C4-2B (cell line): Measurements from ENCODE around the gene STH.

Experiments
- ZFX ChIP-seq: fragments of 450-650 bp; IDR thresholded peaks from 2 replicates; pipeline ENCODE4 v1.6.1; 2017
- TF ChIP-seq, protein P1 (sequence below): fragments of 450-650 bp; conservative IDR thresholded peaks from 2 replicates; pipeline ENCODE4 v1.5.1; 2017; ENCODE audit warnings: mild to moderate bottlenecking

GRCh38 chr17:46008591-46008990 is 9.5 kb downstream of the STH start:
- TF ChIP-seq, protein P1, sequence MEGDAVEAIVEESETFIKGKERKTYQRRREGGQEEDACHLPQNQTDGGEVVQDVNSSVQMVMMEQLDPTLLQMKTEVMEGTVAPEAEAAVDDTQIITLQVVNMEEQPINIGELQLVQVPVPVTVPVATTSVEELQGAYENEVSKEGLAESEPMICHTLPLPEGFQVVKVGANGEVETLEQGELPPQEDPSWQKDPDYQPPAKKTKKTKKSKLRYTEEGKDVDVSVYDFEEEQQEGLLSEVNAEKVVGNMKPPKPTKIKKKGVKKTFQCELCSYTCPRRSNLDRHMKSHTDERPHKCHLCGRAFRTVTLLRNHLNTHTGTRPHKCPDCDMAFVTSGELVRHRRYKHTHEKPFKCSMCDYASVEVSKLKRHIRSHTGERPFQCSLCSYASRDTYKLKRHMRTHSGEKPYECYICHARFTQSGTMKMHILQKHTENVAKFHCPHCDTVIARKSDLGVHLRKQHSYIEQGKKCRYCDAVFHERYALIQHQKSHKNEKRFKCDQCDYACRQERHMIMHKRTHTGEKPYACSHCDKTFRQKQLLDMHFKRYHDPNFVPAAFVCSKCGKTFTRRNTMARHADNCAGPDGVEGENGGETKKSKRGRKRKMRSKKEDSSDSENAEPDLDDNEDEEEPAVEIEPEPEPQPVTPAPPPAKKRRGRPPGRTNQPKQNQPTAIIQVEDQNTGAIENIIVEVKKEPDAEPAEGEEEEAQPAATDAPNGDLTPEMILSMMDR, result no peak
- no peak for TF ChIP-seq ZFX
